ENCODE measurements around the gene C1orf159.

Gene C1orf159

GRCh38 chr1:1092149-1092855 lies 23.6 kb downstream of the C1orf159 start:
- DNase-seq (ENCODE audit: low read depth), result no peak

DNA sequence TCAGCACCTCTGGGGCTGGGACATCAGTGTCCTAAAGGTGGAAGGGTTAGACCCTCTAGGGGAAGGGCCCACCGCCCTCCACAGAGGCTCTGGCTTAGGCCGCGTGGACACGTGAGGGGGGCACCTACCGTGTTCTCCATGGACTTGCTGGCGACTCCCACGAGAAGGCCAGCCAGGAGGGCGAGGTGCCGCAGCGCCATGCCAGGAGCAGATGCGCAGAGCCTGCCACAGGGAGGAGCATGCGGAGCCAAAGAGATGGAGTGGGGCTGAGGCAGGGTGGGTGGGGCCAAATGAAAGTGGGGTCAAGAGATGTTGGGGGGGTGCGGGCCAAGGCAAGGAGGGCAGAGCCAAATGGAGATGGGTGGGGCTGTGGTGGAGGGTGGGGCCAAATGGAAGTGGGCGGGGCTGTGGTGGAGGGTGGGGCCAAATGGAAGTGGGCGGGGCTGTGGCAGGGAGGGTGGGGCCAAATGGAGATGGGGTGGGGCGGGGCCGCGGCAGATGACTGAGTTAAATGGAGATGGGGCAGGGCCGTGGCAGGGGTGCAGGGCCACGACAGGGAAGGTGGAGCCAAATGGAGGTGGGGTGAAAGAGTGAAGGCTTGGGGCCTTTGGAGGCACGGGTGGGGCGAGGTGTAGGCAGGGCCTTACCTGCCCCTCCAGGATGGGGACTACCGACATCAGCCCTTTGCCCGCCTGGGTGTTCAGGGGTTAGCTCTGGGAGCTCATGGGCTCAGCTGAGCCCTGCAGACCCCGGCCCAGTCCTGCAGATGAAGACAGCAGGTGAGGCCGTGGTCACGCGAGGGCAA lies 24.3 kb downstream of the C1orf159 start:
- no peak for DNase-seq (ENCODE audit: low read depth)

- no peak for DNase-seq (ENCODE audit: low read depth)
Observed at GRCh38 chr1:1090424-1091343, 25.2 kb downstream of the C1orf159 start.

DNA sequence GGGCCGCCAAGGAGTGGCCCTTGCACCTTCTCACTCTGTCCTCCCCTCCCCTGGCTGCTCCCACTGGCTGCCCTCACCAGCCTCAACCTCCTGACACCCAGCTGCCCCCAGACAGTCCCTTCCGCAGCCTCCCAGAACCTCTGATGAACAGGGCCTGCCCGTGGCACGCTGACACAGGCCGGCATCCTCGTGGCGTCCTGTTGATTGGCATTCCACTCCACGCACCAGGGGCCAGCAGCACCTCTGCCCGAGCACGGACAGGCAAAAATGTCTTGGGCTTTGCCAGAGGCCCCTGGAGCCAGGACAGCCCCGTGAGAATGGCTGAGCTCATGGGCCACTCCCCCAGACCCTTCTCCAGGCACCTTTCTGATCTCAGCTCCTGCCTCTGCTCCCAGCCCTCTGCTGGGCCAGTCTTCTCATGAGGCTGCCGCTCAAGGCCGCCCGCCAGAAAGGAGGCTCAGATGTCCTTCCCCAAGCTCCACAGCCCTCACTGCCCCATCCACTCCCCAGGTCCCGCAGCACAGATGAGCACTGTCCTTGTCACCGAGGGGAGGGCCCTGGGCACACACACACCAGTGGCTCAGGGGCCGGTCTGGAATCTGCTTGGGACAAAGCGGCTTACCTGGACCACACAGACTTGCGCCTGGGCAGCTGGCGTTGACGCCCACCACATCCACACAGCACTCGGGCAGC lies 26.0 kb downstream of the C1orf159 start:
- no peak for DNase-seq (ENCODE audit: low read depth)

DNA sequence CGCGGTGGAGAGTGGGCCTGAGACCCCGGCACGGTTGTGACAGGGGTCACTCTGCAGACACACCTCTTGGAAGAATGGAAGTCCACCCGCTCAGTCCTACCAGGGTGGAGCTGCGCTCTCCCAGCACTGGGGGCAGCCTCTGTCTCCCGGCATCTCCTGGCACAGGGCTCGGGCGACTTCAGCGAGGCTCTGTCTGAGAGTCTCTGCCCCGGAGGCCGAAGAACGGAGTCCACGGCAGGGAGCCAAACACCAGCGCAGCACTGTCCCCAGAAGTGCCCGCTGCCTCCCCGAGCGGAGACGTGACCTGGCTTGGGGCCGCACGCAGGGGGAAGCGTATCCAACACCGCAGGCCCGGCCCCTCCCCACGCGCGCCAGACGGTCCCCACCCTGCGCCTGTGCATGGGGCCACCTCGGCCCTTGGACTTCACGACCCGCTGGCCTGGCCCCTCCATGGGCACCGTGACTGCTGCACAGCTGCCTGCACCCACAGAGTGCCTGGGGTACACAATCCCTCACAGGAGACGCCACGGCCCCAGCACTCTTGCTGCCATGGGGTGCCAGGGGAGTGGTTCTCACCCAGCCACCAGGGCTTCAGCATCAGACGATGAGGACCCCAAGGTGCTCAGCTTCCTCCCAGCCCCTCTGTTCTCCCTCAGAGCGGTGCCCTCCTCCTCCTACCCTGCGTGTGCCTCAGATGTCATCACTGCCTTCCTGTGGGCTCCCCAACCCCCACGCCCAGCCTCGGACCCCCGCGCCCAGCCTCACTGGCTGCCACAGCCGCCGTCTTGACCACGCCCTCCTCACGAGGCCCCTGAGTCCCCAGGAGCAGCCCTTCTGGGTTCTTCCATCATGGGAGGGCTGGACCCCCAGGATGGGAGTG lies 26.8 kb downstream of the C1orf159 start:
- no peak for DNase-seq (ENCODE audit: low read depth)

- no peak for DNase-seq (ENCODE audit: low read depth)
Observed at GRCh38 chr1:1088029-1088800, 27.7 kb downstream of the C1orf159 start.

DNA sequence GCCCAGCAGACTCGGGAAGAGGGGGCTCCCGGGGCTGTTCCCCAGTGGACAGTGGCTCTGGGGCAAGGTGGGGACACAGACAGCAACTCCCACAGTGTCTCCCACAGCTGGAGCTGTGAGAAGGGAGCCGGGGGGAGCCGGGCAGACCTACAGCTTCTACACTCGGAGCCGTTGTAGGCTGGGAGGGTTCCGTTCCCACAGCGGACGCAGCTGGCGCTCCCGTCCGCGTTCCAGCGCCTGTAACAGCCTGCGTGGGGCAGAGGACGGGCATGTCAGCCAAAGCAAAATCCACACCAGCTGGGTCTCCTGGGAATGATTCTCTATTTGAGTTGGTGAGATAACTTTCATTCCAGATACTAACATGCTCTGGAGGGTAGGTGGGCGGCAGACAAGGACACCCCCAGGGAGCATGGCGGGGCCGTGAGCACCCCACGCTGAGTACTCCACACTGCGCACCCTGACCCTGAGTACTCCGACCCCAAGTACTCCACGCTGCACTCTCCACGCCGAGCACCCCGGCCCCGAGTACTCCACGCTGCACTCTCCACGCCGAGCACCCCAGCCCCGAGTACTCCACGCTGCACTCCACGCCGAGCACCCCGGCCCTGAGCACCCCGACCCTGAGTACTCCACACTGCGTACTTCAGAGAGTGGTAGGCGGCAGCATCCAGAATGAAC lies 28.4 kb downstream of the C1orf159 start:
- no peak for DNase-seq (ENCODE audit: low read depth)

GRCh38 chr1:1086911-1087341 lies 29.0 kb downstream of the C1orf159 start:
- DNase-seq (ENCODE audit: low read depth), result no peak

DNA sequence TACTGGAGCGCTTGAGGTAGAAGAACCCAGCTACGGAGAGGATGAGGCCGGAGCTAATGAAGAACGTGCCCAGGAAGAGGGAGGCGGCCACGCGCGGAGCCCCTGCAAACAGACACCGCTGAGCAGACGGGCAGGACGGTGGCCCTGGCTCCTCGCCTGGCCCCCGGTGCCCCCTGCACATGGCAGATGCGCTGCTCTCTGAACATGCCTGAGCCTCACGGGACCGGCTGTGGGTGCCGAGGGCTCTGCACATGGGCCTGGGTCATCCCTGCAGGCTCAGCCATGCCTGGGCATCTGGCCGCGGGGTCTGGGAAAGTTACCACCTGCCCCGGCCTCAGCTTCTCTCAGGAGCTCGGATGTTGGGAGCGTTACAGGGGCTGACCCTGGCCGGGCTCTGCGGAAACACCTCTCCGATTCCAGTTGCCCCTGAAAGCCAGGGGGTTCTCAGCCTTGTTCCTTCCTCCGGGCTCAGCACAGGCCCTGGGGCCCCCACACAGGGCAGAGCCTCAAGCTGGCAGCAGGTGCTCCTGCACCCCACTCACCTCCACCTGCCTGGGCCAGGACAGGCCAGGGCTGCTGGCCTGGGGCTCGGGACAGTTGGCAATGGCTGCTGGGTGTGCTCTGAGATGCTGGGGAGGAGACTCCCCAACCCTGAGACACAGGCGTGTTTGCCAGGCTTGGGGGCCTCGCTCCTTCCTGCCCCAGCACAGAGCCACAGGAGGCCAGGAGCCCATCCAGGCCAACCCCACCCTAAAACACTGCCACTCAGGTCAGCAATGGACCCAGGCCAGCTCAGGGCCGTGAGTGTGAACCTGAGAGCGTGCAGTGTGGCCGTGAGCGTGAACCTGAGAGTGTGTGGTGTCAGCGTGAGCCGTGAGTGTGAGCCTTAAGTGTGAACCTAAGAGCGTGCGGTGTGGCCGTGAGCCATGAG lies 29.7 kb downstream of the C1orf159 start:
- DNase-seq (ENCODE audit: low read depth), result no peak

DNA sequence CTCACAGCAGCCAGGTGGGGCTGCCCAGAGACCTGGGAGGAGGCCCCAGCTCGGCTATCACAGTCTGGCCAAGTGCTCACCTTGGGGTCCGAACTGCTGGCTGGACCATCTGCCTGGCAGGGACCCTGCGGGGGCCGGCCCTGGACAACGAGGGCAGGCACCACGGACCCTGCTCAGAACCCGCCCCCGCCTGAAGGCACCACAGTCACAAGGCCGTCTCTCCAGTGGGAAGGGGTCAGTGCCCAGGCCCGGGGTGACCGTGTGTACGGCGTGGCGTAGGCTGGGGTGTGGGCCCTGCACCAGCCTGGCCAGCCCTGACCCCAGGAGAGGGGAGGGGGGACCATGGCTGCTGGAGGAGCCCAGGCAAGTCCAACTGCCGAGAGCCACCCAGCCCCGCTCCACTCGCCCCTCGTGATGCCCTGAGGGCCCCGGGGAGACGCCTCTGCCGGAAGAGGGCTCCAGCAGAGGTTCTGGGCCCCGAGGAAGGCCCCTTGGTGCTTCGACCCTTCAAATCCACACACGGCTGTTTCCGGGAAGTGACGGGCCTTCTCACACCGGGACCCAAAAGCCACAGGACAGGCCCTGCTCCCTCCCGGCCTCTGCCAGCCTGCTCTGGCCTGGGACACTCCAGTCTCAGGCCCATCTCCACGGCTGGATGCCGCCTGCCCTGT lies 30.6 kb downstream of the C1orf159 start:
- DNase-seq (ENCODE audit: low read depth), result no peak

DNA sequence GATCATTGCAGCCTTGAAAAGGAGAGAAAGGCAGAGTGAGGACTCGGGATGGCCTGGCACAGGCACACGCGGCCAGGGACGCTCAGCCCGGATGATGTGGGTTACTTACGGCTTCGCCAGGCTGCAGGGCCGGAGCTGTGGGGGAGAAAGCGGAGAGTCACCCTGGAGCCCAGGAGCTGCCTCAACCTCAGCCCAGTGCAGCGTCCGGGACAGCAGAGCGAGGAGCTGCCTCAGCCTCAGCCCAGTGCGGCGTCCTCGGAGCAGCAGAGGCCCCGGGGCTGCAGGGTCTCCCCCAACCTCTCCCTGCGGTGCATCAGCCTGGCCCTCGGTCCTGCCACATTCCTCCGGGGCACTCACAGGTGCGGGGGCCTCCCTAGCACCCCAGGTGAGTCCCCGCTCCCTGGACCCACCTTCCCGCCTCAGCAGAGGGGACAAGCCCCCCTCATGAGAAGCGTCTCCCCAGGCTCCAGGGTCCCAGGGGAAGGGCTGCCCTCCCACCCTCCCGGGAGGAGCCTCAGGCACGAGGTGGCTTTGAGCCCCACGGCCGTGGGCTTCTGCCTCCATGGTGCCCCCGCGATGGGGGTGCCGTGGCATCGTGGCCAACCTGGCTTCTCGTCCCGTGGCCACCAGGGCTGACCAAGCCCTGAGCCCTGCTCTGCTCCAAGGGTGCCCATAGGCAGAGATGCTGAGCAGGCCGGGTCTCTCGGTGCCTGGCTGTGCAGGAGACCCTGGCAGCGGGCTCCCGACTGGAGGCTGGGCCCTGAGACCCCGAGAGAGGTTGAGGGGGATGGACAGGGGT lies 31.3 kb downstream of the C1orf159 start:
- DNase-seq (ENCODE audit: low read depth), result no peak

GRCh38 chr1:1083416-1084371 lies 32.2 kb downstream of the C1orf159 start:
- no peak for DNase-seq (ENCODE audit: low read depth)

DNA sequence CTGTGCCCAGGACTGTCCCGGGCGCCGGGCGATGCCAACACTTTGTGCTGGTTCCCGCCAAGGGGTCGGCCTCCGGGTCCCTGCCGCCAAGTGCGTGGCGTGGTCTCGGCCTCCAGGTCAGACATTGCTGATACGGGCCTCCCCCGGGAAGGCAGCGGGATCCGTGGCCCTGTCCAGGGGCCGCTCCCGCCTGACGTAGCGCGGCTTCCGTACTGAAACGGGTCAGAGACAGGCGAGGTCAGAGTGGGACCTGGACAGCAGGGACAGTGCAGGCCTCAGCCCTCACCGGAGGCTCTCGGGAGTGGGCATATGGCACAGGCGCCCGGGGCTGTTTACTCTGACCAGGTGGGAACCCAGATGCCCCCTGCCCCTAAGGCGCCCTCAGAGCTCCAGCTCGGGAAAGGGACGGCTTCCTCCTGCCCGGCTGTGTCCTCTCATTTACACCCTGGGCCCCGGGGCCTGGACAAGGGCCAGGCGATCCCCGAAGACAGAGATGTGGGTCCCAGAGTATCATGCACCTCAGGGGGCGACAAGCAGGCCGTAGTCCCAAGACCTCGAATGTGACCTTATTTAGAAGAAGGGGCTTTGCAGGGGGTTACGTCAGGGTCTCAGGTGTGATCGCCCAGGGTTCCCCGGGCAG lies 33.0 kb downstream of the C1orf159 start:
- no peak for DNase-seq (ENCODE audit: low read depth)

GRCh38 chr1:1082239-1082775 lies 33.6 kb downstream of the C1orf159 start:
- DNase-seq (ENCODE audit: low read depth), result no peak

All from activated T-cell treated with anti-CD3 and anti-CD28 coated beads for 24 hours (primary cell).